Sigmoid colon (tissue), 4 donors: ENCODE results near the gene AGL.

Experiments used
- EP300 ChIP-seq, 4 donors: sonication (generic); formaldehyde crosslinking; IDR thresholded peaks; one replicate each; pipeline ENCODE4 v1.6.1; 2017; ENCODE audit warnings: antibody characterized with exemption in 4 of 4
- POLR2A ChIP-seq, 2 donors: fragments of 450-650 bp; IDR thresholded peaks; one replicate each; pipeline ENCODE4 v1.6.1; 2016; ENCODE audit warnings: antibody characterized with exemption in 2 of 2, mild to moderate bottlenecking in 2 of 2, moderate library complexity in 2 of 2
- POLR2AphosphoS5 ChIP-seq, 4 donors: sonication (generic); formaldehyde crosslinking; IDR thresholded peaks; one replicate each; pipeline ENCODE4 v1.6.1; 2017; ENCODE audit warnings: antibody characterized with exemption in 4 of 4
- TF ChIP-seq, protein P1 (sequence below), 4 experiments: fragments of 450-650 bp in 3 of 4; fragments of 200-600 bp in 1 of 4; IDR thresholded peaks; one replicate each; pipeline ENCODE4 v1.5.1; 2016 to 2019; ENCODE audit warnings: antibody characterized with exemption in 4 of 4, mild to moderate bottlenecking in 3 of 4, moderate library complexity in 2 of 4

DNA sequence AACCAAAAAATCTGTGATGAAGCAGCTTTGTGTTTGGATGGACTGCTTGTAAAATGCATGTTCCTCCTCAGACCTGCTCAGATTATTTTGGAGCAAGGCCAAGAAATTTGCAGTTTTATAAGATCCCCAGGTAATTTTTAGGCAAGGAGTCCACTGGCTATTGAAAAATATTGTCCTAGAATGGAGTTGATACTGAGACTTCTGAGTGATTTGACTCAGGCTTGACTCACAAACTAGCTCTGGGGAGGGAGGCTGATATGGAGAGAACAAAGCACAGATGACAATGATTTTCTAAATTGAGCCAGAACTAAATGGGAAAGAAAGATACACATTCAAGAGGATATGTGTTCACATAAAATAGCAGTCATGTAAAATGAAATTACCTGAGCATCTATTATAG is 36.7 kb downstream of the AGL start:
- TF ChIP-seq, protein P1, sequence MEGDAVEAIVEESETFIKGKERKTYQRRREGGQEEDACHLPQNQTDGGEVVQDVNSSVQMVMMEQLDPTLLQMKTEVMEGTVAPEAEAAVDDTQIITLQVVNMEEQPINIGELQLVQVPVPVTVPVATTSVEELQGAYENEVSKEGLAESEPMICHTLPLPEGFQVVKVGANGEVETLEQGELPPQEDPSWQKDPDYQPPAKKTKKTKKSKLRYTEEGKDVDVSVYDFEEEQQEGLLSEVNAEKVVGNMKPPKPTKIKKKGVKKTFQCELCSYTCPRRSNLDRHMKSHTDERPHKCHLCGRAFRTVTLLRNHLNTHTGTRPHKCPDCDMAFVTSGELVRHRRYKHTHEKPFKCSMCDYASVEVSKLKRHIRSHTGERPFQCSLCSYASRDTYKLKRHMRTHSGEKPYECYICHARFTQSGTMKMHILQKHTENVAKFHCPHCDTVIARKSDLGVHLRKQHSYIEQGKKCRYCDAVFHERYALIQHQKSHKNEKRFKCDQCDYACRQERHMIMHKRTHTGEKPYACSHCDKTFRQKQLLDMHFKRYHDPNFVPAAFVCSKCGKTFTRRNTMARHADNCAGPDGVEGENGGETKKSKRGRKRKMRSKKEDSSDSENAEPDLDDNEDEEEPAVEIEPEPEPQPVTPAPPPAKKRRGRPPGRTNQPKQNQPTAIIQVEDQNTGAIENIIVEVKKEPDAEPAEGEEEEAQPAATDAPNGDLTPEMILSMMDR (IDR thresholded peaks at IDR 0.05), result no peak
- TF ChIP-seq POLR2AphosphoS5 (IDR thresholded peaks at IDR 0.05) (no peak), POLR2A (IDR thresholded peaks at IDR 0.05) (no peak), EP300 (IDR thresholded peaks at IDR 0.05) (no peak)
